ENCODE measurements around the gene CHMP4B.

GRCh38 chr20:33789109-33789857, 21.9 kb upstream of the CHMP4B start:
- no peak for TF ChIP-seq POLR2A (IDR thresholded peaks at IDR 0.05; ENCODE audit: extremely low read depth, insufficient read length)
- TF ChIP-seq, protein P1, sequence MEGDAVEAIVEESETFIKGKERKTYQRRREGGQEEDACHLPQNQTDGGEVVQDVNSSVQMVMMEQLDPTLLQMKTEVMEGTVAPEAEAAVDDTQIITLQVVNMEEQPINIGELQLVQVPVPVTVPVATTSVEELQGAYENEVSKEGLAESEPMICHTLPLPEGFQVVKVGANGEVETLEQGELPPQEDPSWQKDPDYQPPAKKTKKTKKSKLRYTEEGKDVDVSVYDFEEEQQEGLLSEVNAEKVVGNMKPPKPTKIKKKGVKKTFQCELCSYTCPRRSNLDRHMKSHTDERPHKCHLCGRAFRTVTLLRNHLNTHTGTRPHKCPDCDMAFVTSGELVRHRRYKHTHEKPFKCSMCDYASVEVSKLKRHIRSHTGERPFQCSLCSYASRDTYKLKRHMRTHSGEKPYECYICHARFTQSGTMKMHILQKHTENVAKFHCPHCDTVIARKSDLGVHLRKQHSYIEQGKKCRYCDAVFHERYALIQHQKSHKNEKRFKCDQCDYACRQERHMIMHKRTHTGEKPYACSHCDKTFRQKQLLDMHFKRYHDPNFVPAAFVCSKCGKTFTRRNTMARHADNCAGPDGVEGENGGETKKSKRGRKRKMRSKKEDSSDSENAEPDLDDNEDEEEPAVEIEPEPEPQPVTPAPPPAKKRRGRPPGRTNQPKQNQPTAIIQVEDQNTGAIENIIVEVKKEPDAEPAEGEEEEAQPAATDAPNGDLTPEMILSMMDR (IDR thresholded peaks at IDR 0.05; ENCODE audit: low read depth, low read length): no peak
